T-helper 17 cell (primary cell): ENCODE data around the gene LAMTOR2. TPM values are rescaled to one million over a fixed set of nuclear protein-coding genes. Genes with fewer than 3 reads are reported as not detected.
A peak's percentile ranks its signal among the peaks of the same experiment; 100 is the strongest.
"Not testable (repeated sequence)": the region's sequence is repeated elsewhere in the genome, so short reads cannot be mapped to it uniquely, and the experiment has no call there.

ENCODE experiments used
- ATAC-seq: fragments of 150-1000 bp; cut with Tn5 transposase; 2 replicates; pipeline ENCODE4 v1.10.0; 2021; ENCODE audit warnings: mild to moderate bottlenecking, moderate library complexity
- DNase-seq, 3 donors: peaks; one replicate each; pipeline versions ENCODE4 v3.0.0 to v3.0.0-alpha.2; 2020 to 2021
- H3K9me3 ChIP-seq: one replicate; pipeline ENCODE4 v1.7.0; 2013; ENCODE audit warnings: low read length, mild to moderate bottlenecking; ENCODE audit not compliant: control insufficient read depth, poor library complexity, severe bottlenecking
- H3K27ac Mint-ChIP-seq: one replicate; pipeline ENCODE4 v1.8.0; 2022; ENCODE audit warnings: mild to moderate bottlenecking, moderate library complexity, mixed read lengths
- H3K27me3 Mint-ChIP-seq: one replicate; pipeline ENCODE4 v1.8.0; 2022; ENCODE audit warnings: mixed read lengths
- H3K36me3 Mint-ChIP-seq: one replicate; pipeline ENCODE4 v1.8.0; 2022; ENCODE audit warnings: low read depth, mixed read lengths
- H3K4me1 Mint-ChIP-seq: one replicate; pipeline ENCODE4 v1.8.0; 2022; ENCODE audit warnings: mild to moderate bottlenecking, mixed read lengths
- H3K4me3 Mint-ChIP-seq: one replicate; pipeline ENCODE4 v1.8.0; 2022; ENCODE audit warnings: mild to moderate bottlenecking, moderate library complexity, mixed read lengths
- total RNA-seq, 4 donors: library from RNA in 2 of 4; stranded (reverse) in 2 of 4; gene quantifications; one replicate each; pipeline ENCODE4 v1.2.3 and lab custom pipeline; 2022 to 2026

LAMTOR2 gene
- total RNA-seq, 2 donors from 2014 or later, result 19.4 to 21.4 TPM

- DNase-seq (no peak), ATAC-seq (no peak)
- Mint-ChIP-seq H3K27ac (no peak overlapping the region), H3K36me3 (peaks cover 3% of the 10 kb centered on the region), H3K4me3 (no peak overlapping the region), H3K4me1 (peaks cover 8% of the 10 kb centered on the region), H3K27me3 (no peaks in the 10 kb centered on the region)
- no peaks in the 10 kb centered on the region for H3K9me3 ChIP-seq
These were observed 28.0 kb upstream of the LAMTOR2 start for GRCh38 chr1:156026588-156026987.

GRCh38 chr1:156033011-156033410 lies 21.6 kb upstream of the LAMTOR2 start:
- Mint-ChIP-seq H3K36me3 (peaks cover 3% of the 10 kb centered on the region), H3K4me3 (no peak overlapping the region), H3K27ac (no peak overlapping the region), H3K27me3 (no peaks in the 10 kb centered on the region), H3K4me1 (no peaks in the 10 kb centered on the region)
- ATAC-seq (no peak), DNase-seq (no peak)
- H3K9me3 ChIP-seq, result no peaks in the 10 kb centered on the region

GRCh38 chr1:156034991-156035390 lies 19.6 kb upstream of the LAMTOR2 start:
- not testable (repeated sequence) for H3K27ac Mint-ChIP-seq, ATAC-seq, H3K9me3 ChIP-seq, H3K36me3 Mint-ChIP-seq, DNase-seq, H3K4me3 Mint-ChIP-seq, H3K4me1 Mint-ChIP-seq, H3K27me3 Mint-ChIP-seq

- peaks cover 13% of the 10 kb centered on the region for H3K4me1 Mint-ChIP-seq
- ATAC-seq (no peak), DNase-seq (no peak)
- H3K9me3 ChIP-seq, result no peaks in the 10 kb centered on the region
- no peaks in the 10 kb centered on the region for H3K27me3 Mint-ChIP-seq
- no peak overlapping the region for H3K4me3 Mint-ChIP-seq
- H3K27ac Mint-ChIP-seq, result peak overlapping the region; percentile 49
- H3K36me3 Mint-ChIP-seq, result peaks cover 5% of the 10 kb centered on the region
These were observed 11.8 kb upstream of the LAMTOR2 start for GRCh38 chr1:156042828-156043227.

- Mint-ChIP-seq H3K27ac (peak overlapping the region; percentile 91), H3K4me3 (peak overlapping the region; percentile 78), H3K4me1 (peaks cover 15% of the 10 kb centered on the region), H3K27me3 (no peaks in the 10 kb centered on the region), H3K36me3 (peaks cover 9% of the 10 kb centered on the region)
- peak; percentile 76 for ATAC-seq
- H3K9me3 ChIP-seq, result no peaks in the 10 kb centered on the region
- no peak for DNase-seq
These were observed 9.5 kb upstream of the LAMTOR2 start for GRCh38 chr1:156045076-156045475.

- no peak for DNase-seq
- H3K27ac Mint-ChIP-seq, result peak overlapping the region; percentile 66
- no peak overlapping the region for H3K4me3 Mint-ChIP-seq
- ATAC-seq, result no peak
- H3K4me1 Mint-ChIP-seq, result peaks cover 25% of the 10 kb centered on the region
- H3K9me3 ChIP-seq, result no peaks in the 10 kb centered on the region
- H3K36me3 Mint-ChIP-seq, result peaks cover 4% of the 10 kb centered on the region
- no peaks in the 10 kb centered on the region for H3K27me3 Mint-ChIP-seq
These were observed 5.8 kb upstream of the LAMTOR2 start for GRCh38 chr1:156048663-156049258.

GRCh38 chr1:156050376-156050775 lies 4.2 kb upstream of the LAMTOR2 start:
- Mint-ChIP-seq H3K36me3 (peaks cover 7% of the 10 kb centered on the region), H3K4me1 (peaks cover 20% of the 10 kb centered on the region), H3K4me3 (no peak overlapping the region), H3K27me3 (no peaks in the 10 kb centered on the region), H3K27ac (no peak overlapping the region)
- no peak for ATAC-seq
- no peaks in the 10 kb centered on the region for H3K9me3 ChIP-seq
- no peak for DNase-seq

GRCh38 chr1:156051011-156051725 lies 3.4 kb upstream of the LAMTOR2 start:
- Mint-ChIP-seq H3K36me3 (peaks cover 7% of the 10 kb centered on the region), H3K27ac (no peak overlapping the region), H3K4me3 (no peak overlapping the region), H3K27me3 (no peaks in the 10 kb centered on the region), H3K4me1 (peaks cover 25% of the 10 kb centered on the region)
- H3K9me3 ChIP-seq, result no peaks in the 10 kb centered on the region
- no peak for ATAC-seq
- DNase-seq, result no peak

GRCh38 chr1:156052862-156053767 lies 1.5 kb upstream of the LAMTOR2 start:
- ATAC-seq (peak; percentile 40), DNase-seq (peak; percentile 52 to 69 (median 62))
- H3K27ac Mint-ChIP-seq, result peak overlapping the region; percentile 83
- peak overlapping the region; percentile 99 for H3K4me3 Mint-ChIP-seq
- H3K36me3 Mint-ChIP-seq, result peaks cover 7% of the 10 kb centered on the region
- no peaks in the 10 kb centered on the region for H3K27me3 Mint-ChIP-seq
- peaks cover 28% of the 10 kb centered on the region for H3K4me1 Mint-ChIP-seq
- H3K9me3 ChIP-seq, result no peaks in the 10 kb centered on the region

- Mint-ChIP-seq H3K36me3 (peaks cover 7% of the 10 kb centered on the region), H3K27me3 (no peaks in the 10 kb centered on the region), H3K4me1 (peaks cover 28% of the 10 kb centered on the region), H3K4me3 (peak within 1 kb of the TSS; percentile 99), H3K27ac (peak within 1 kb of the TSS; percentile 88)
- peak; percentile 79 to 80 (median 79) for DNase-seq
- ATAC-seq, result peak; percentile 69
- no peaks in the 10 kb centered on the region for H3K9me3 ChIP-seq
These were observed 648 bp upstream of the LAMTOR2 start, which contains the start of gene UBQLN4 for GRCh38 chr1:156053768-156054499. TSS of gene UBQLN4 (minus strand) at chr1:156053798. CDS start at chr1:156053701, 97 bp downstream.

GRCh38 chr1:156055281-156056048 lies 883 bp downstream of the LAMTOR2 start:
- H3K36me3 Mint-ChIP-seq, result peaks cover 3% of the 10 kb centered on the region
- no peak for ATAC-seq
- H3K4me3 Mint-ChIP-seq, result peak overlapping the region; percentile 99
- peaks cover 26% of the 10 kb centered on the region for H3K4me1 Mint-ChIP-seq
- DNase-seq, result no peak
- no peaks in the 10 kb centered on the region for H3K27me3 Mint-ChIP-seq
- H3K9me3 ChIP-seq, result no peaks in the 10 kb centered on the region
- peak overlapping the region; percentile 19 for H3K27ac Mint-ChIP-seq

- no peak for ATAC-seq
- Mint-ChIP-seq H3K27ac (no peak overlapping the region), H3K27me3 (no peaks in the 10 kb centered on the region), H3K4me1 (peaks cover 26% of the 10 kb centered on the region), H3K36me3 (peaks cover 3% of the 10 kb centered on the region), H3K4me3 (no peak overlapping the region)
- no peaks in the 10 kb centered on the region for H3K9me3 ChIP-seq
- DNase-seq, result no peak
These were observed 1.8 kb downstream of the LAMTOR2 start for GRCh38 chr1:156056326-156056849.
